ENCODE results near the gene FAM107B. TPM values are rescaled to one million over a fixed set of nuclear protein-coding genes. Genes with fewer than 3 reads are reported as not detected.

The FAM107B gene
- total and polyA plus RNA-seq, 2 experiments from 2014 or later, result 11.0 to 17.6 TPM

DNA sequence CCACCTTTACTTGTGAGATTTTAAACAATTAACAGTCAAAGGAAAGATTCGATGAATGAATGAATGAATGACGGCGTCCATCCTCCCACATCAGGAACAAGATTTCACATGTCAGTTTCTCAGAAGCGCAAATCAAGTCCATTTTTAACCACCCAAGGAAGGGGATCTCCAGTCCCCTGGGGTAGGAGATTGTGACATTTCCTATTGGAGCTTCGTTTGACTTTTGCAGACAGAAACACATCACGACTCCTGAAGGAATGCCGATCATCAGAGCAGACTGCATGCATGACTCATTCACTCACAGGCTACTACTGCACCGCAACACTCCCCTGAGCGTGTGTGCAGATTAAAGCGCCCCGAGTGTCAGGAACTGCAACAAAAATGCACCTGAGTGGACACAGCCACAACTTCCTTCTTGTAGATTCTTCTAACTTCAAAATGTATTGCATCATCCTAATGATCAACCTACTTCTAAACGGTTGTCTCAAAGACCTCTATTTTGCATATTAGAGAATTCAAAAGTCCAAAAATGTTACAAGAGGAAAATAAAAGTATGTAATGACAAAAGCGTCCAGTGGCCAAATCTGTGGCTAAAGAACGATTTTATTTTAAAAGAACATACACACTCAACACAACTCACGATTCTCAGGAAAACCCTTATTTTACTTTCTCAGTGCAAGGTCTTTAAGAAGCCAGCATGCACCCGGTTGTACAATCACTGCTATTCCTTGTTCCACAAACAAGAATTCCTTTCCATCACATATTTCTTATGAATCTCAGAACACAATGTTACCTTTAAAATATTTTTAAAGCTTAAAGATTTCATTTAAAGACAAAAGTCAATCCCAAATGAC is 172.6 kb downstream of the FAM107B start:
- Histone ChIP-seq H4K20me1 (replicated peaks; ENCODE audit: insufficient read depth) (peaks cover 5% of the 10 kb centered on the region), H3K4me3 (no peak overlapping the region; the same call in 1 of the 2 replicates), H3K9me2 (ENCODE audit: insufficient read depth) (no peaks in the 10 kb centered on the region), H3K36me3 (ENCODE audit: insufficient read depth) (no peaks in the 10 kb centered on the region), H3K27ac (ENCODE audit: low read depth) (no peak overlapping the region), H2AFZ (no peak overlapping the region), H3F3A (replicated peaks; ENCODE audit: low read depth) (peaks cover 3% of the 10 kb centered on the region), H3K79me2 (replicated peaks; ENCODE audit: insufficient read depth) (peaks cover 47% of the 10 kb centered on the region), H3K4me1 (ENCODE audit: insufficient read depth) (peaks cover 23% of the 10 kb centered on the region), H3K4me2 (peak overlapping the region; percentile 89), H3K27me3 (ENCODE audit: insufficient read depth) (peaks cover 33% of the 10 kb centered on the region)
- TF ChIP-seq ZNF114 (CRISPR knock-in tag; IDR thresholded peaks at IDR 0.05), result no peak
- no peak for TF ChIP-seq ETS1 (IDR thresholded peaks at IDR 0.05)
- Mint-ChIP-seq H3K27ac (no peak overlapping the region), H3K9me3 (peaks cover 3% of the 10 kb centered on the region; the same call in 1 of the 3 replicates), H3K36me3 (ENCODE audit: low read depth) (peaks cover 22% of the 10 kb centered on the region; the same call in 2 of the 3 replicates), H3K4me3 (peak overlapping the region; percentile 94; the same call in 2 of the 3 replicates), H3K27me3 (ENCODE audit: insufficient read depth, low read depth, poor library complexity) (peaks cover 16% of the 10 kb centered on the region), H3K4me1 (peaks cover 26% of the 10 kb centered on the region)
- ATAC-seq (no peak), DNase-seq (ENCODE audit: low spot score) (no peak)

DNA sequence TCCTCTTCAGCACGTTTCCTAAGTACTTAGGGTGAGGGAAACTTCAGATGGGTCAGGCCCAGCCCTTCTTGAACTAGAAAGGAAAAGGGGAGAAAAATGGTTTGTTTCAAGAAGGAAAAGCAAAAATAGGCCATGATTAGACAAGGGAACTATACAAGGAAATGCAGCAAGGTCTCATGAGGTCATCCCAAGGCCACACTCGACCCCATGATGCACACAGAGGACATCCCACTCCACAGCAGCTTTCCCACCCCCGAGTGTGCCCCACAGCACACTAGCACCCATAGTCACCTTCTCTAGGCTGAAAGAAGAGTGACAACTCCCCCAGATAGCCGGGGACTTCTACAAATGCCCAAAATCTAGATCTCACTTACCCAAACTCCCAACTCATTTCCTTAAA is 173.4 kb downstream of the FAM107B start:
- Histone ChIP-seq H3K79me2 (replicated peaks; ENCODE audit: insufficient read depth) (peaks cover 54% of the 10 kb centered on the region), H3K27ac (ENCODE audit: low read depth) (no peak overlapping the region), H3F3A (replicated peaks; ENCODE audit: low read depth) (peaks cover 3% of the 10 kb centered on the region), H3K9me2 (ENCODE audit: insufficient read depth) (no peaks in the 10 kb centered on the region), H3K4me2 (no peak overlapping the region), H2AFZ (no peak overlapping the region), H3K36me3 (ENCODE audit: insufficient read depth) (no peaks in the 10 kb centered on the region), H3K4me1 (ENCODE audit: insufficient read depth) (peaks cover 23% of the 10 kb centered on the region), H3K4me3 (no peak overlapping the region), H3K27me3 (ENCODE audit: insufficient read depth) (peaks cover 32% of the 10 kb centered on the region), H4K20me1 (replicated peaks; ENCODE audit: insufficient read depth) (peaks cover 5% of the 10 kb centered on the region; the same call in 1 of the 2 replicates)
- H3K27ac Mint-ChIP-seq, result no peak overlapping the region
- peaks cover 16% of the 10 kb centered on the region for H3K27me3 Mint-ChIP-seq (ENCODE audit: insufficient read depth, low read depth, poor library complexity)
- no peak for ATAC-seq
- no peak overlapping the region for H3K4me3 Mint-ChIP-seq
- peaks cover 22% of the 10 kb centered on the region; the same call in 2 of the 3 replicates for H3K36me3 Mint-ChIP-seq (ENCODE audit: low read depth)
- peaks cover 3% of the 10 kb centered on the region; the same call in 1 of the 3 replicates for H3K9me3 Mint-ChIP-seq
- DNase-seq (ENCODE audit: low spot score), result no peak
- no peak for TF ChIP-seq POLR2AphosphoS5 (IDR thresholded peaks at IDR 0.05; ENCODE audit: low read depth)
- TF ChIP-seq, protein P1, sequence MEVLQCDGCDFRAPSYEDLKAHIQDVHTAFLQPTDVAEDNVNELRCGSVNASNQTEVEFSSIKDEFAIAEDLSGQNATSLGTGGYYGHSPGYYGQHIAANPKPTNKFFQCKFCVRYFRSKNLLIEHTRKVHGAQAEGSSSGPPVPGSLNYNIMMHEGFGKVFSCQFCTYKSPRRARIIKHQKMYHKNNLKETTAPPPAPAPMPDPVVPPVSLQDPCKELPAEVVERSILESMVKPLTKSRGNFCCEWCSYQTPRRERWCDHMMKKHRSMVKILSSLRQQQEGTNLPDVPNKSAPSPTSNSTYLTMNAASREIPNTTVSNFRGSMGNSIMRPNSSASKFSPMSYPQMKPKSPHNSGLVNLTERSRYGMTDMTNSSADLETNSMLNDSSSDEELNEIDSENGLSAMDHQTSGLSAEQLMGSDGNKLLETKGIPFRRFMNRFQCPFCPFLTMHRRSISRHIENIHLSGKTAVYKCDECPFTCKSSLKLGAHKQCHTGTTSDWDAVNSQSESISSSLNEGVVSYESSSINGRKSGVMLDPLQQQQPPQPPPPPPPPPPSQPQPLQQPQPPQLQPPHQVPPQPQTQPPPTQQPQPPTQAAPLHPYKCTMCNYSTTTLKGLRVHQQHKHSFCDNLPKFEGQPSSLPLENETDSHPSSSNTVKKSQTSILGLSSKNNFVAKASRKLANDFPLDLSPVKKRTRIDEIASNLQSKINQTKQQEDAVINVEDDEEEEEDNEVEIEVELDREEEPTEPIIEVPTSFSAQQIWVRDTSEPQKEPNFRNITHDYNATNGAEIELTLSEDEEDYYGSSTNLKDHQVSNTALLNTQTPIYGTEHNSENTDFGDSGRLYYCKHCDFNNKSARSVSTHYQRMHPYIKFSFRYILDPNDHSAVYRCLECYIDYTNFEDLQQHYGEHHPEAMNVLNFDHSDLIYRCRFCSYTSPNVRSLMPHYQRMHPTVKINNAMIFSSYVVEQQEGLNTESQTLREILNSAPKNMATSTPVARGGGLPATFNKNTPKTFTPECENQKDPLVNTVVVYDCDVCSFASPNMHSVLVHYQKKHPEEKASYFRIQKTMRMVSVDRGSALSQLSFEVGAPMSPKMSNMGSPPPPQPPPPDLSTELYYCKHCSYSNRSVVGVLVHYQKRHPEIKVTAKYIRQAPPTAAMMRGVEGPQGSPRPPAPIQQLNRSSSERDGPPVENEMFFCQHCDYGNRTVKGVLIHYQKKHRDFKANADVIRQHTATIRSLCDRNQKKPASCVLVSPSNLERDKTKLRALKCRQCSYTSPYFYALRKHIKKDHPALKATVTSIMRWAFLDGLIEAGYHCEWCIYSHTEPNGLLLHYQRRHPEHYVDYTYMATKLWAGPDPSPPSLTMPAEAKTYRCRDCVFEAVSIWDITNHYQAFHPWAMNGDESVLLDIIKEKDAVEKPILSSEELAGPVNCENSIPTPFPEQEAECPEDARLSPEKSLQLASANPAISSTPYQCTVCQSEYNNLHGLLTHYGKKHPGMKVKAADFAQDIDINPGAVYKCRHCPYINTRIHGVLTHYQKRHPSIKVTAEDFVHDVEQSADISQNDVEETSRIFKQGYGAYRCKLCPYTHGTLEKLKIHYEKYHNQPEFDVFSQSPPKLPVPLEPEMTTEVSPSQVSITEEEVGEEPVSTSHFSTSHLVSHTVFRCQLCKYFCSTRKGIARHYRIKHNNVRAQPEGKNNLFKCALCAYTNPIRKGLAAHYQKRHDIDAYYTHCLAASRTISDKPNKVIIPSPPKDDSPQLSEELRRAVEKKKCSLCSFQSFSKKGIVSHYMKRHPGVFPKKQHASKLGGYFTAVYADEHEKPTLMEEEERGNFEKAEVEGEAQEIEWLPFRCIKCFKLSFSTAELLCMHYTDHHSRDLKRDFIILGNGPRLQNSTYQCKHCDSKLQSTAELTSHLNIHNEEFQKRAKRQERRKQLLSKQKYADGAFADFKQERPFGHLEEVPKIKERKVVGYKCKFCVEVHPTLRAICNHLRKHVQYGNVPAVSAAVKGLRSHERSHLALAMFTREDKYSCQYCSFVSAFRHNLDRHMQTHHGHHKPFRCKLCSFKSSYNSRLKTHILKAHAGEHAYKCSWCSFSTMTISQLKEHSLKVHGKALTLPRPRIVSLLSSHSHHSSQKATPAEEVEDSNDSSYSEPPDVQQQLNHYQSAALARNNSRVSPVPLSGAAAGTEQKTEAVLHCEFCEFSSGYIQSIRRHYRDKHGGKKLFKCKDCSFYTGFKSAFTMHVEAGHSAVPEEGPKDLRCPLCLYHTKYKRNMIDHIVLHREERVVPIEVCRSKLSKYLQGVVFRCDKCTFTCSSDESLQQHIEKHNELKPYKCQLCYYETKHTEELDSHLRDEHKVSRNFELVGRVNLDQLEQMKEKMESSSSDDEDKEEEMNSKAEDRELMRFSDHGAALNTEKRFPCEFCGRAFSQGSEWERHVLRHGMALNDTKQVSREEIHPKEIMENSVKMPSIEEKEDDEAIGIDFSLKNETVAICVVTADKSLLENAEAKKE (CRISPR knock-in tag; IDR thresholded peaks at IDR 0.05), result no peak
- no peak for TF ChIP-seq JUNB (IDR thresholded peaks at IDR 0.05; ENCODE audit: unreplicated experiment)
- TF ChIP-seq EZH2phosphoT487 (IDR thresholded peaks at IDR 0.05; ENCODE audit: unreplicated experiment), result no peak
- no peak for TF ChIP-seq CTCF (conservative IDR thresholded peaks at IDR 0.05; ENCODE audit: low read depth in 2 of 2)
- TF ChIP-seq ZNF331 (CRISPR knock-in tag; IDR thresholded peaks at IDR 0.05; ENCODE audit: low read depth), result no peak
- peaks cover 26% of the 10 kb centered on the region for H3K4me1 Mint-ChIP-seq

All from GM23338 (cell line).